Ishikawa (cell line): Measurements from ENCODE around the gene ATRIP.

Source experiments
- CEBPB ChIP-seq: IDR thresholded peaks from 2 replicates; pipeline ENCODE4 v1.6.1; 2012
- CREB1 ChIP-seq: IDR thresholded peaks from 2 replicates; pipeline ENCODE4 v1.6.1; 2012; ENCODE audit warnings: low read depth
- EGR1 ChIP-seq: IDR thresholded peaks from 2 replicates; pipeline ENCODE4 v1.6.1; 2012
- EP300 ChIP-seq: IDR thresholded peaks from 2 replicates; pipeline ENCODE4 v1.6.1; 2012; ENCODE audit warnings: borderline replicate concordance
- FOXM1 ChIP-seq: IDR thresholded peaks from 2 replicates; pipeline ENCODE4 v1.6.1; 2012; ENCODE audit warnings: low read depth, borderline replicate concordance
- NFIC ChIP-seq: IDR thresholded peaks from 2 replicates; pipeline ENCODE4 v1.6.1; 2012
- RAD21 ChIP-seq: IDR thresholded peaks from 2 replicates; pipeline ENCODE4 v1.6.1; 2012; ENCODE audit warnings: low read depth
- TAF1 ChIP-seq: IDR thresholded peaks from 2 replicates; pipeline ENCODE4 v1.6.1; 2012; ENCODE audit warnings: low read depth, mild to moderate bottlenecking
- TCF12 ChIP-seq: IDR thresholded peaks from 2 replicates; pipeline ENCODE4 v1.6.1; 2012; ENCODE audit warnings: low read depth
- TEAD4 ChIP-seq: IDR thresholded peaks from 2 replicates; pipeline ENCODE4 v1.6.1; 2012
- USF1 ChIP-seq: IDR thresholded peaks from 2 replicates; pipeline ENCODE4 v1.6.1; 2012
- YY1 ChIP-seq: IDR thresholded peaks from 2 replicates; pipeline ENCODE4 v1.6.1; 2012; ENCODE audit warnings: low read depth
- ZBTB7A ChIP-seq: IDR thresholded peaks from 2 replicates; pipeline ENCODE4 v1.6.1; 2012; ENCODE audit warnings: low read depth
- TF ChIP-seq, protein P1 (sequence below): IDR thresholded peaks from 2 replicates; pipeline ENCODE4 v1.6.1; 2012; ENCODE audit warnings: low read depth, mild to moderate bottlenecking
- TF ChIP-seq, protein P2 (sequence below): IDR thresholded peaks from 2 replicates; pipeline ENCODE4 v1.6.1; 2012

ATRIP gene

GRCh38 chr3:48445277-48445882 lies 1.2 kb upstream of the ATRIP start:
- no peak for TF ChIP-seq TCF12
- TF ChIP-seq CREB1: no peak
- TF ChIP-seq EP300: no peak
- TF ChIP-seq USF1: no peak
- no peak for TF ChIP-seq TAF1
- TF ChIP-seq CEBPB: no peak
- no peak for TF ChIP-seq YY1
- TF ChIP-seq FOXM1: no peak
- TF ChIP-seq NFIC: no peak
- no peak for TF ChIP-seq ZBTB7A
- TF ChIP-seq RAD21: no peak
- TF ChIP-seq EGR1: no peak
- TF ChIP-seq, protein P1, sequence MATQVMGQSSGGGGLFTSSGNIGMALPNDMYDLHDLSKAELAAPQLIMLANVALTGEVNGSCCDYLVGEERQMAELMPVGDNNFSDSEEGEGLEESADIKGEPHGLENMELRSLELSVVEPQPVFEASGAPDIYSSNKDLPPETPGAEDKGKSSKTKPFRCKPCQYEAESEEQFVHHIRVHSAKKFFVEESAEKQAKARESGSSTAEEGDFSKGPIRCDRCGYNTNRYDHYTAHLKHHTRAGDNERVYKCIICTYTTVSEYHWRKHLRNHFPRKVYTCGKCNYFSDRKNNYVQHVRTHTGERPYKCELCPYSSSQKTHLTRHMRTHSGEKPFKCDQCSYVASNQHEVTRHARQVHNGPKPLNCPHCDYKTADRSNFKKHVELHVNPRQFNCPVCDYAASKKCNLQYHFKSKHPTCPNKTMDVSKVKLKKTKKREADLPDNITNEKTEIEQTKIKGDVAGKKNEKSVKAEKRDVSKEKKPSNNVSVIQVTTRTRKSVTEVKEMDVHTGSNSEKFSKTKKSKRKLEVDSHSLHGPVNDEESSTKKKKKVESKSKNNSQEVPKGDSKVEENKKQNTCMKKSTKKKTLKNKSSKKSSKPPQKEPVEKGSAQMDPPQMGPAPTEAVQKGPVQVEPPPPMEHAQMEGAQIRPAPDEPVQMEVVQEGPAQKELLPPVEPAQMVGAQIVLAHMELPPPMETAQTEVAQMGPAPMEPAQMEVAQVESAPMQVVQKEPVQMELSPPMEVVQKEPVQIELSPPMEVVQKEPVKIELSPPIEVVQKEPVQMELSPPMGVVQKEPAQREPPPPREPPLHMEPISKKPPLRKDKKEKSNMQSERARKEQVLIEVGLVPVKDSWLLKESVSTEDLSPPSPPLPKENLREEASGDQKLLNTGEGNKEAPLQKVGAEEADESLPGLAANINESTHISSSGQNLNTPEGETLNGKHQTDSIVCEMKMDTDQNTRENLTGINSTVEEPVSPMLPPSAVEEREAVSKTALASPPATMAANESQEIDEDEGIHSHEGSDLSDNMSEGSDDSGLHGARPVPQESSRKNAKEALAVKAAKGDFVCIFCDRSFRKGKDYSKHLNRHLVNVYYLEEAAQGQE: no peak
- no peak for TF ChIP-seq TEAD4
- TF ChIP-seq, protein P2, sequence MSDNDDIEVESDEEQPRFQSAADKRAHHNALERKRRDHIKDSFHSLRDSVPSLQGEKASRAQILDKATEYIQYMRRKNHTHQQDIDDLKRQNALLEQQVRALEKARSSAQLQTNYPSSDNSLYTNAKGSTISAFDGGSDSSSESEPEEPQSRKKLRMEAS: no peak

- no peak for TF ChIP-seq CREB1
- TF ChIP-seq, protein P1: no peak
- TF ChIP-seq TAF1: no peak
- TF ChIP-seq USF1: no peak
Observed at GRCh38 chr3:48446043-48446424, 503 bp upstream of the ATRIP start.

DNA sequence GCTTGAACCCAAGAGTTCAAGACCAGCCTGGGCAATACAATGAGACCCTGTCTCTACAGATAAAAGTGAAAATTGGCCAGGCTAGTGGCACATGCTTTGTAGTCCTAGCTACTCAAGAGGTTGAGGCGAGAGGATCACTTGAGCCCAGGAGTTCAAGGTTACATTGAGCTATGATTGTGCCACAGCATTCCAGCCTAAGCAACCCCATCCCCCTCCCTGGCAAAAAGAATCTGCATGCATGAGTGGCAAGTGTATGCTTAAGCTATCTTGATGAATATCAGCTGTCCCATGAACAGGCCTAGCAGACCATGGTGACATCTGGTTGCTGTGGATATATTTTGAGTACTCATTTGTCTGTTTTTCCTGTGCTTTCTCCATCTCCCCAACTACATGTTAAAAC lies 4.7 kb downstream of the ATRIP start:
- no peak for TF ChIP-seq USF1
- no peak for TF ChIP-seq ZBTB7A
- TF ChIP-seq TCF12: no peak
- TF ChIP-seq NFIC: no peak
- TF ChIP-seq EP300: no peak
- TF ChIP-seq EGR1: no peak
- no peak for TF ChIP-seq CEBPB
- TF ChIP-seq TAF1: no peak
- TF ChIP-seq, protein P1: no peak
- no peak for TF ChIP-seq TEAD4
- TF ChIP-seq FOXM1: no peak
- TF ChIP-seq, protein P2: no peak
- TF ChIP-seq RAD21: no peak
- no peak for TF ChIP-seq CREB1

DNA sequence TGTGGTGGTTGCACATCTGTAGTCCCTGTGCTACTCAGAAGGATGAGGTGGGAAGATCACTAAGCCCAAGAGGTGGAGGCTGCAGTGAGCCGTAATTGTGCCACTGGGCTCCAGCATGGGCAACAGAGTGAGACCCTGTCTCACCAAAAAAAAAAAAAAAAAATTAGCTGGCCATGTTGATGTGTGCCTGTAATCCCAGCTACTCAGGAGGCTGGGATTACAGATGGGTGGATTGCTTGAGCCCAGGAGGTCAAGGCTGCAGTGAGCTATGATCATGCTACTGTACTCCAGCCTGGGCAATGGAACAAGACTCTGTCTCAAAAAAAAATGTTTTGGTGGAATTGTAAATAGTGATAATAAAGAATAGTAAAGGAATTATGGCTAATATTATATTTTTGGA lies 9.9 kb downstream of the ATRIP start:
- no peak for TF ChIP-seq TEAD4
- TF ChIP-seq USF1: no peak
- TF ChIP-seq RAD21: no peak
- TF ChIP-seq, protein P1: no peak
- no peak for TF ChIP-seq CREB1
- no peak for TF ChIP-seq TCF12
- no peak for TF ChIP-seq TAF1
- no peak for TF ChIP-seq YY1
- no peak for TF ChIP-seq CEBPB
- TF ChIP-seq, protein P2: no peak
- no peak for TF ChIP-seq EP300
- TF ChIP-seq FOXM1: no peak
- TF ChIP-seq ZBTB7A: no peak
- no peak for TF ChIP-seq NFIC
- TF ChIP-seq EGR1: no peak
